Mucosa of rectum (tissue), 2 donors: ENCODE results near the gene TMEM88.

Experiments
- H3K27ac ChIP-seq, 2 donors: one replicate each; pipeline ENCODE4 v1.7.0; 2013; ENCODE audit warnings: inconsistent platforms in 2 of 2, low read depth in 2 of 2, low read length in 2 of 2
- H3K27me3 ChIP-seq, 2 donors: one replicate each; pipeline ENCODE4 v1.7.0; 2013; ENCODE audit warnings: low read length in 2 of 2; ENCODE audit not compliant: control insufficient read depth in 2 of 2, insufficient read depth in 2 of 2
- H3K36me3 ChIP-seq, 2 donors: one replicate each; pipeline ENCODE4 v1.7.0; 2013; ENCODE audit warnings: low read length in 2 of 2; ENCODE audit not compliant: control insufficient read depth in 2 of 2, insufficient read depth in 2 of 2
- H3K4me1 ChIP-seq, 2 donors: one replicate each; pipeline ENCODE4 v1.7.0; 2013; ENCODE audit warnings: low read length in 2 of 2, mild to moderate bottlenecking in 1 of 2; ENCODE audit not compliant: control insufficient read depth in 2 of 2, insufficient read depth in 2 of 2
- H3K4me3 ChIP-seq, 2 donors: one replicate each; pipeline ENCODE4 v1.7.0; 2013; ENCODE audit warnings: low read length in 2 of 2
- H3K9ac ChIP-seq, 2 donors: one replicate each; pipeline ENCODE4 v1.7.0; 2013; ENCODE audit warnings: low read length in 2 of 2, low read depth in 1 of 2, mild to moderate bottlenecking in 1 of 2
- H3K9me3 ChIP-seq, 2 donors: one replicate each; pipeline ENCODE4 v1.7.0; 2013; ENCODE audit warnings: low read length in 2 of 2; ENCODE audit not compliant: control insufficient read depth in 2 of 2
- donor health status: healthy.
- donor health status: Normal muscosa, but diverticular disease.

Gene TMEM88

GRCh38 chr17:7818746-7819645 is 35.9 kb upstream of the TMEM88 start:
- Histone ChIP-seq H3K4me1 (no peaks in the 10 kb centered on the region), H3K9ac (no peak overlapping the region), H3K27ac (no peak overlapping the region), H3K27me3 (no peaks in the 10 kb centered on the region), H3K36me3 (no peaks in the 10 kb centered on the region), H3K4me3 (no peak overlapping the region), H3K9me3 (no peaks in the 10 kb centered on the region)

GRCh38 chr17:7820231-7820630 is 34.6 kb upstream of the TMEM88 start:
- no peak overlapping the region for H3K9ac ChIP-seq
- H3K4me3 ChIP-seq, result no peak overlapping the region
- H3K9me3 ChIP-seq, result no peaks in the 10 kb centered on the region
- no peaks in the 10 kb centered on the region for H3K36me3 ChIP-seq
- H3K27me3 ChIP-seq, result no peaks in the 10 kb centered on the region
- H3K4me1 ChIP-seq, result no peaks in the 10 kb centered on the region
- H3K27ac ChIP-seq, result no peak overlapping the region

GRCh38 chr17:7822126-7822525 is 32.7 kb upstream of the TMEM88 start:
- no peak overlapping the region for H3K9ac ChIP-seq
- no peak overlapping the region for H3K4me3 ChIP-seq
- H3K27ac ChIP-seq, result no peak overlapping the region
- H3K27me3 ChIP-seq, result no peaks in the 10 kb centered on the region
- H3K9me3 ChIP-seq, result no peaks in the 10 kb centered on the region
- H3K4me1 ChIP-seq, result no peaks in the 10 kb centered on the region
- no peaks in the 10 kb centered on the region for H3K36me3 ChIP-seq

GRCh38 chr17:7823581-7824001 is 31.3 kb upstream of the TMEM88 start:
- Histone ChIP-seq H3K4me3 (no peak overlapping the region), H3K4me1 (no peaks in the 10 kb centered on the region), H3K36me3 (no peaks in the 10 kb centered on the region), H3K9me3 (no peaks in the 10 kb centered on the region), H3K9ac (no peak overlapping the region), H3K27ac (no peak overlapping the region), H3K27me3 (no peaks in the 10 kb centered on the region)

- no peak overlapping the region for H3K4me3 ChIP-seq
- no peak overlapping the region for H3K9ac ChIP-seq
- no peak overlapping the region for H3K27ac ChIP-seq
- H3K27me3 ChIP-seq, result no peaks in the 10 kb centered on the region
- no peaks in the 10 kb centered on the region for H3K36me3 ChIP-seq
- H3K9me3 ChIP-seq, result no peaks in the 10 kb centered on the region
- no peaks in the 10 kb centered on the region for H3K4me1 ChIP-seq
Observed at GRCh38 chr17:7824021-7824924, 30.6 kb upstream of the TMEM88 start.

GRCh38 chr17:7825206-7825990 is 29.5 kb upstream of the TMEM88 start:
- no peak overlapping the region for H3K27ac ChIP-seq
- H3K27me3 ChIP-seq, result peaks cover 0 to 4% of the 10 kb centered on the region in 2 donors
- no peaks in the 10 kb centered on the region for H3K9me3 ChIP-seq
- no peak overlapping the region for H3K9ac ChIP-seq
- H3K36me3 ChIP-seq, result no peaks in the 10 kb centered on the region
- H3K4me1 ChIP-seq, result no peaks in the 10 kb centered on the region
- H3K4me3 ChIP-seq, result no peak overlapping the region

GRCh38 chr17:7830616-7831015 is 24.2 kb upstream of the TMEM88 start:
- no peak overlapping the region for H3K4me3 ChIP-seq
- H3K4me1 ChIP-seq, result peaks cover 10 to 12% of the 10 kb centered on the region in 2 donors
- no peaks in the 10 kb centered on the region for H3K9me3 ChIP-seq
- no peak overlapping the region for H3K27ac ChIP-seq
- H3K9ac ChIP-seq, result no peak overlapping the region
- H3K27me3 ChIP-seq, result peaks cover 0 to 5% of the 10 kb centered on the region in 2 donors
- H3K36me3 ChIP-seq, result no peaks in the 10 kb centered on the region

- H3K4me1 ChIP-seq, result peaks cover 12 to 18% of the 10 kb centered on the region in 2 donors
- H3K27me3 ChIP-seq, result peaks cover 0 to 5% of the 10 kb centered on the region in 2 donors
- no peak overlapping the region for H3K27ac ChIP-seq
- no peaks in the 10 kb centered on the region for H3K9me3 ChIP-seq
- H3K36me3 ChIP-seq, result no peaks in the 10 kb centered on the region
- no peak overlapping the region for H3K9ac ChIP-seq
- H3K4me3 ChIP-seq, result no peak overlapping the region
Observed at GRCh38 chr17:7831233-7831632, 23.6 kb upstream of the TMEM88 start.

- Histone ChIP-seq H3K9ac (no peak overlapping the region), H3K27ac (no peak overlapping the region), H3K36me3 (no peaks in the 10 kb centered on the region), H3K4me3 (no peak overlapping the region), H3K9me3 (no peaks in the 10 kb centered on the region), H3K4me1 (peaks cover 20 to 27% of the 10 kb centered on the region in 2 donors), H3K27me3 (peaks cover 0 to 5% of the 10 kb centered on the region in 2 donors)
Observed at GRCh38 chr17:7832431-7832830, 22.4 kb upstream of the TMEM88 start.
